ENCODE data around the gene AZI2. TPM values are rescaled to one million over a fixed set of nuclear protein-coding genes. Genes with fewer than 3 reads are reported as not detected.
A peak's percentile ranks its signal among the peaks of the same experiment; 100 is the strongest.

The AZI2 gene
- total and polyA plus RNA-seq, 9 of the 15 experiments (the other 6 are each of a cell fraction or from before 2014, with no cell fraction given) = 28.5 to 96.3 (median 70.2) TPM

DNA sequence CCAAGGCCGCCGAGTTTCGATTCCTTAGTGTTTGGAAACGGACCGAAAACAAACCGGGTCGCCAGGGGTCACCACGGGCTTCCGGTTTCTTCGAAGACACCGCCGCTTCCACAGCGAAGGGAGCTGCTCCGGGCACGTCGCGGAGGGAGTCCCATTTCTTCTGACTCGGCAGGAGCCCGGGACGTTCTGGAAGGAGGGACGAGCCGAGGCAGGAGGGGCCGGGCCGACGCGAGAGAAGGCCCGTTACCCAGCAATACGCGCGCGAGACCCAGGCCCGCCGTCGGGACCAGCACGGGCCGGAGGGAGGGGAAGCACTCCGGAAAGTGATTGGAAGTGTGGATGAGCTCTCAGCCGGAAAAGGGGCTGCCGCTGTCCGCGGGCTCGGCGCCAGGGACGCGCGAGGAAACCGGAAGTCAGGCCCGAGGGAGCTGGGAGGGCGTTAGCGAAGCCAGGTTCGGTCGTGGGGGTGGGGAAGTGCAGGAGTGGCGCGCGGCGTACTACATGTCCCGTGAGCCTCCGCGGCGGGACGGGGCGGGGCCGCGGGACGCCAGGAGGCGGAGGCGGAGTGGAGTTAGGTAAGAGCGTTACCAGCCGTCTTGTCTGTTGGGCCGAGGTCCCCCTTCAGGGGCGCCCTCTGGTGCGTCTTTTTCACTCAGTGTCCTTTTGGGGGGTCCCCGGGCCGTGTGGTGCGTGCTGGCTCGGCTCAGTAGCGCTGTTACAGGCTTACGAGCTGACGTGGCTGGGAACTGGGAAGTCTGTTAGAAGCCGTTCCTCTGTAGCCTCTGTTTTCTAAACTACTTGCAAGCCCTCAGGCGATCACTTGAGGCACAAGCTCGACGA lies at the start of gene AZI2, which contains the start of gene ZCWPW2 (continued):
- TF ChIP-seq, protein P1, sequence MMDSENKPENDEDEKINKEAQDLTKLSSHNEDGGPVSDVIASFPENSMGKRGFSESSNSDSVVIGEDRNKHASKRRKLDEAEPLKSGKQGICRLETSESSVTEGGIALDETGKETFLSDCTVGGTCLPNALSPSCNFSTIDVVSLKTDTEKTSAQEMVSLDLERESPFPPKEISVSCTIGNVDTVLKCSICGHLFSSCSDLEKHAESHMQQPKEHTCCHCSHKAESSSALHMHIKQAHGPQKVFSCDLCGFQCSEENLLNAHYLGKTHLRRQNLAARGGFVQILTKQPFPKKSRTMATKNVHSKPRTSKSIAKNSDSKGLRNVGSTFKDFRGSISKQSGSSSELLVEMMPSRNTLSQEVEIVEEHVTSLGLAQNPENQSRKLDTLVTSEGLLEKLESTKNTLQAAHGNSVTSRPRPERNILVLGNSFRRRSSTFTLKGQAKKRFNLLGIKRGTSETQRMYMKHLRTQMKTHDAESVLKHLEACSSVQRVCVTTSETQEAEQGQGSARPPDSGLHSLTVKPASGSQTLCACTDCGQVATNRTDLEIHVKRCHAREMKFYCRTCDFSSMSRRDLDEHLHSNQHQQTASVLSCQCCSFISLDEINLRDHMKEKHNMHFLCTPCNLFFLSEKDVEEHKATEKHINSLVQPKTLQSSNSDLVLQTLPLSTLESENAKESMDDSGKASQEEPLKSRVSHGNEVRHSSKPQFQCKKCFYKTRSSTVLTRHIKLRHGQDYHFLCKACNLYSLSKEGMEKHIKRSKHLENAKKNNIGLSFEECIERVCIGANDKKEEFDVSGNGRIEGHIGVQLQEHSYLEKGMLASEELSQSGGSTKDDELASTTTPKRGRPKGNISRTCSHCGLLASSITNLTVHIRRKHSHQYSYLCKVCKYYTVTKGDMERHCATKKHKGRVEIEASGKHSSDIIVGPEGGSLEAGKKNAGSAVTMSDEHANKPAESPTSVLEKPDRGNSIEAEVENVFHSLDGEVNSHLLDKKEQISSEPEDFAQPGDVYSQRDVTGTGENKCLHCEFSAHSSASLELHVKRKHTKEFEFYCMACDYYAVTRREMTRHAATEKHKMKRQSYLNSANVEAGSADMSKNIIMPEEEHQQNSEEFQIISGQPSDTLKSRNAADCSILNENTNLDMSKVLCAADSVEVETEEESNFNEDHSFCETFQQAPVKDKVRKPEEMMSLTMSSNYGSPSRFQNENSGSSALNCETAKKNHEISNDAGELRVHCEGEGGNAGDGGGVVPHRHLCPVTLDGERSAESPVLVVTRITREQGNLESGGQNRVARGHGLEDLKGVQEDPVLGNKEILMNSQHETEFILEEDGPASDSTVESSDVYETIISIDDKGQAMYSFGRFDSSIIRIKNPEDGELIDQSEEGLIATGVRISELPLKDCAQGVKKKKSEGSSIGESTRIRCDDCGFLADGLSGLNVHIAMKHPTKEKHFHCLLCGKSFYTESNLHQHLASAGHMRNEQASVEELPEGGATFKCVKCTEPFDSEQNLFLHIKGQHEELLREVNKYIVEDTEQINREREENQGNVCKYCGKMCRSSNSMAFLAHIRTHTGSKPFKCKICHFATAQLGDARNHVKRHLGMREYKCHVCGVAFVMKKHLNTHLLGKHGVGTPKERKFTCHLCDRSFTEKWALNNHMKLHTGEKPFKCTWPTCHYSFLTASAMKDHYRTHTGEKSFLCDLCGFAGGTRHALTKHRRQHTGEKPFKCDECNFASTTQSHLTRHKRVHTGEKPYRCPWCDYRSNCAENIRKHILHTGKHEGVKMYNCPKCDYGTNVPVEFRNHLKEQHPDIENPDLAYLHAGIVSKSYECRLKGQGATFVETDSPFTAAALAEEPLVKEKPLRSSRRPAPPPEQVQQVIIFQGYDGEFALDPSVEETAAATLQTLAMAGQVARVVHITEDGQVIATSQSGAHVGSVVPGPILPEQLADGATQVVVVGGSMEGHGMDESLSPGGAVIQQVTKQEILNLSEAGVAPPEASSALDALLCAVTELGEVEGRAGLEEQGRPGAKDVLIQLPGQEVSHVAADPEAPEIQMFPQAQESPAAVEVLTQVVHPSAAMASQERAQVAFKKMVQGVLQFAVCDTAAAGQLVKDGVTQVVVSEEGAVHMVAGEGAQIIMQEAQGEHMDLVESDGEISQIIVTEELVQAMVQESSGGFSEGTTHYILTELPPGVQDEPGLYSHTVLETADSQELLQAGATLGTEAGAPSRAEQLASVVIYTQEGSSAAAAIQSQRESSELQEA (IDR thresholded peaks at IDR 0.05; ENCODE audit: low read depth) = no peak
- TF ChIP-seq, protein P2, sequence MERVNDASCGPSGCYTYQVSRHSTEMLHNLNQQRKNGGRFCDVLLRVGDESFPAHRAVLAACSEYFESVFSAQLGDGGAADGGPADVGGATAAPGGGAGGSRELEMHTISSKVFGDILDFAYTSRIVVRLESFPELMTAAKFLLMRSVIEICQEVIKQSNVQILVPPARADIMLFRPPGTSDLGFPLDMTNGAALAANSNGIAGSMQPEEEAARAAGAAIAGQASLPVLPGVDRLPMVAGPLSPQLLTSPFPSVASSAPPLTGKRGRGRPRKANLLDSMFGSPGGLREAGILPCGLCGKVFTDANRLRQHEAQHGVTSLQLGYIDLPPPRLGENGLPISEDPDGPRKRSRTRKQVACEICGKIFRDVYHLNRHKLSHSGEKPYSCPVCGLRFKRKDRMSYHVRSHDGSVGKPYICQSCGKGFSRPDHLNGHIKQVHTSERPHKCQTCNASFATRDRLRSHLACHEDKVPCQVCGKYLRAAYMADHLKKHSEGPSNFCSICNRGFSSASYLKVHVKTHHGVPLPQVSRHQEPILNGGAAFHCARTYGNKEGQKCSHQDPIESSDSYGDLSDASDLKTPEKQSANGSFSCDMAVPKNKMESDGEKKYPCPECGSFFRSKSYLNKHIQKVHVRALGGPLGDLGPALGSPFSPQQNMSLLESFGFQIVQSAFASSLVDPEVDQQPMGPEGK (CRISPR knock-in tag; IDR thresholded peaks at IDR 0.05; ENCODE audit: borderline replicate concordance) = no peak
- TF ChIP-seq POLR2G (IDR thresholded peaks at IDR 0.05; ENCODE audit: low read depth, low read length) = peak; percentile 99
- TF ChIP-seq, protein P3, sequence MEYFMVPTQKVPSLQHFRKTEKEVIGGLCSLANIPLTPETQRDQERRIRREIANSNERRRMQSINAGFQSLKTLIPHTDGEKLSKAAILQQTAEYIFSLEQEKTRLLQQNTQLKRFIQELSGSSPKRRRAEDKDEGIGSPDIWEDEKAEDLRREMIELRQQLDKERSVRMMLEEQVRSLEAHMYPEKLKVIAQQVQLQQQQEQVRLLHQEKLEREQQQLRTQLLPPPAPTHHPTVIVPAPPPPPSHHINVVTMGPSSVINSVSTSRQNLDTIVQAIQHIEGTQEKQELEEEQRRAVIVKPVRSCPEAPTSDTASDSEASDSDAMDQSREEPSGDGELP (CRISPR knock-in tag; IDR thresholded peaks at IDR 0.05; ENCODE audit: borderline replicate concordance) = peak; percentile 73; the same call in 1 of the 2 replicates
- peak; percentile 23 for TF ChIP-seq RBM39 (optimal IDR thresholded peaks at IDR 0.05; ENCODE audit: low read depth, low read length)
- 0 out of 2 replicates have a peak, but pooled peaks have one; percentile 2 for TF ChIP-seq CBFA2T3 (IDR thresholded peaks at IDR 0.05)
- 0 out of 2 replicates have a peak, but pooled peaks have one; percentile 26 for TF ChIP-seq MXI1 (IDR thresholded peaks at IDR 0.05; ENCODE audit: low read depth, low read length)
- no peak for TF ChIP-seq HIVEP1 (CRISPR knock-in tag; IDR thresholded peaks at IDR 0.05)
- TF ChIP-seq POLR2B (IDR thresholded peaks at IDR 0.05; ENCODE audit: low read depth, partially characterized antibody) = peak; percentile 79
- peak; percentile 93 for TF ChIP-seq EGR1 (conservative IDR thresholded peaks at IDR 0.05)
- TF ChIP-seq ZNF143 (CRISPR knock-in tag; IDR thresholded peaks at IDR 0.05) = peak; percentile 94
- TF ChIP-seq ZNF785 (CRISPR knock-in tag; IDR thresholded peaks at IDR 0.05) = no peak
- TF ChIP-seq, protein P4, sequence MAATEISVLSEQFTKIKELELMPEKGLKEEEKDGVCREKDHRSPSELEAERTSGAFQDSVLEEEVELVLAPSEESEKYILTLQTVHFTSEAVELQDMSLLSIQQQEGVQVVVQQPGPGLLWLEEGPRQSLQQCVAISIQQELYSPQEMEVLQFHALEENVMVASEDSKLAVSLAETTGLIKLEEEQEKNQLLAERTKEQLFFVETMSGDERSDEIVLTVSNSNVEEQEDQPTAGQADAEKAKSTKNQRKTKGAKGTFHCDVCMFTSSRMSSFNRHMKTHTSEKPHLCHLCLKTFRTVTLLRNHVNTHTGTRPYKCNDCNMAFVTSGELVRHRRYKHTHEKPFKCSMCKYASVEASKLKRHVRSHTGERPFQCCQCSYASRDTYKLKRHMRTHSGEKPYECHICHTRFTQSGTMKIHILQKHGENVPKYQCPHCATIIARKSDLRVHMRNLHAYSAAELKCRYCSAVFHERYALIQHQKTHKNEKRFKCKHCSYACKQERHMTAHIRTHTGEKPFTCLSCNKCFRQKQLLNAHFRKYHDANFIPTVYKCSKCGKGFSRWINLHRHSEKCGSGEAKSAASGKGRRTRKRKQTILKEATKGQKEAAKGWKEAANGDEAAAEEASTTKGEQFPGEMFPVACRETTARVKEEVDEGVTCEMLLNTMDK (IDR thresholded peaks at IDR 0.05; ENCODE audit: borderline replicate concordance, insufficient read depth, low read depth, low read length, poor library complexity, severe bottlenecking) = peak; percentile 63

Measured in K562 (cell line).